Left lung (tissue), 10 donors: Measurements from ENCODE around the gene MIER2. TPM values are rescaled to one million over a fixed set of nuclear protein-coding genes. Genes with fewer than 3 reads are reported as not detected.
A peak's percentile ranks its signal among the peaks of the same experiment; 100 is the strongest.

Experiments
- ATAC-seq: fragments of 200-7000 bp; cut with Tn5 transposase; one replicate; pipeline ENCODE4 v1.9.1; 2020; ENCODE audit warnings: moderate library complexity
- DNase-seq, 4 donors: peaks; one replicate each; pipeline ENCODE4 v3.0.0-alpha.2; 2013 to 2020
- H3K27ac ChIP-seq, 2 donors: fragments of 200-600 bp; sonication (generic) in 1 of 2; one replicate each; pipeline versions ENCODE4 v1.5.0 to v1.8.0; 2020 to 2021
- H3K27me3 ChIP-seq, 2 donors: fragments of 200-600 bp; sonication (generic) in 1 of 2; one replicate each; pipeline versions ENCODE4 v1.5.0 to v1.8.0; 2020 to 2021
- H3K36me3 ChIP-seq, 2 donors: fragments of 200-600 bp; sonication (generic) in 1 of 2; one replicate each; pipeline versions ENCODE4 v1.5.0 to v1.8.0; 2020 to 2021
- H3K4me1 ChIP-seq, 2 donors: fragments of 200-600 bp; one replicate each; pipeline ENCODE4 v1.8.0; 2021
- H3K4me3 ChIP-seq, 2 donors: fragments of 200-600 bp; sonication (generic) in 1 of 2; one replicate each; pipeline versions ENCODE4 v1.5.0 to v1.8.0; 2020 to 2021; ENCODE audit warnings: mild to moderate bottlenecking in 1 of 2
- H3K9me3 ChIP-seq, 2 donors: fragments of 200-600 bp; sonication (generic) in 1 of 2; one replicate each; pipeline versions ENCODE4 v1.5.0 to v1.8.0; 2020 to 2021
- CTCF ChIP-seq, 2 donors: fragments of 200-600 bp; sonication (generic) in 1 of 2; IDR thresholded peaks; one replicate each; pipeline versions ENCODE4 v1.5.0 to v1.8.0; 2021; ENCODE audit warnings: antibody characterized with exemption in 2 of 2
- intact Hi-C, 2 donors: fragments of 100-400 bp; cut with DNase I; formaldehyde crosslinking; loops; one replicate each; pipeline versions ENCODE4 v1.11.2 to v1.14.2; 2022
- polyA plus RNA-seq, 6 donors: library from polyadenylated mRNA; unstranded; fragments of 120-200 nt; gene quantifications; one replicate each; pipeline ENCODE4 v1.2.1, GENCODE V29; 2013; ENCODE audit not compliant: insufficient read length in 6 of 6
- total RNA-seq, 2 donors: library from RNA; stranded (reverse); fragmentation: NEBNext Ultra II Directional; extraction: Animal tissue kit (Norgen Biotek cat#: 25700); gene quantifications; one replicate each; pipeline ENCODE4 v1.2.1, GENCODE V29; 2021
- donor health status: DM: no; HTN: yes; CAD: no.
- donor health status: DM: no; HTN: no; CAD: no.

MIER2 gene
- total and polyA plus RNA-seq, 8 donors = 20.3 to 41.6 (median 26.8) TPM

- Histone ChIP-seq H3K36me3 (peaks cover 0 to 72% of the 10 kb centered on the region in 2 donors), H3K27ac (peak overlapping the region in 1 of 2 donors; percentile 57), H3K4me3 (no peak overlapping the region), H3K27me3 (no peaks in the 10 kb centered on the region), H3K4me1 (peaks cover 0 to 15% of the 10 kb centered on the region in 2 donors), H3K9me3 (peaks cover 0 to 3% of the 10 kb centered on the region in 2 donors)
- DNase-seq (peak in 1 of 4 donors; percentile 78), ATAC-seq (no peak)
- intact Hi-C loops = no loop called here
- TF ChIP-seq CTCF (IDR thresholded peaks at IDR 0.05) = no peak
These were observed 31.2 kb downstream of the MIER2 start for GRCh38 chr19:313169-313987.

- DNase-seq (peak in 1 of 4 donors; percentile 67), ATAC-seq (peak; percentile 20)
- TF ChIP-seq CTCF (IDR thresholded peaks at IDR 0.05) = no peak
- Histone ChIP-seq H3K27me3 (no peaks in the 10 kb centered on the region), H3K9me3 (no peaks in the 10 kb centered on the region), H3K4me3 (peak overlapping the region; percentile 9 to 49), H3K27ac (peak overlapping the region; percentile 69 to 80), H3K36me3 (peaks cover 0 to 76% of the 10 kb centered on the region in 2 donors), H3K4me1 (peaks cover 0 to 15% of the 10 kb centered on the region in 2 donors)
- intact Hi-C loops = no loop called here
These were observed 32.8 kb downstream of the MIER2 start for GRCh38 chr19:311813-312261.

- Histone ChIP-seq H3K27me3 (no peaks in the 10 kb centered on the region), H3K36me3 (peaks cover 0 to 78% of the 10 kb centered on the region in 2 donors), H3K4me3 (peak overlapping the region; percentile 9 to 49), H3K4me1 (peaks cover 0 to 15% of the 10 kb centered on the region in 2 donors), H3K27ac (peak overlapping the region; percentile 69 to 80), H3K9me3 (no peaks in the 10 kb centered on the region)
- peak in 1 of 4 donors; percentile 68 for DNase-seq
- intact Hi-C loops = no loop called here
- no peak for TF ChIP-seq CTCF (IDR thresholded peaks at IDR 0.05)
- ATAC-seq = peak; percentile 7
These were observed 33.7 kb downstream of the MIER2 start for GRCh38 chr19:310781-311496.

- peaks cover 0 to 85% of the 10 kb centered on the region in 2 donors for H3K36me3 ChIP-seq
- TF ChIP-seq CTCF (IDR thresholded peaks at IDR 0.05) = no peak
- H3K4me3 ChIP-seq = peak overlapping the region; percentile 9 to 49
- intact Hi-C loops = no loop called here
- no peaks in the 10 kb centered on the region for H3K9me3 ChIP-seq
- DNase-seq = peak in 2 of 4 donors; percentile 34 to 65
- no peaks in the 10 kb centered on the region for H3K27me3 ChIP-seq
- H3K4me1 ChIP-seq = peaks cover 0 to 15% of the 10 kb centered on the region in 2 donors
- peak overlapping the region; percentile 26 to 80 for H3K27ac ChIP-seq
- peak; percentile 10 for ATAC-seq
These were observed 34.4 kb downstream of the MIER2 start for GRCh38 chr19:310141-310651.

- Histone ChIP-seq H3K27me3 (no peaks in the 10 kb centered on the region), H3K36me3 (peaks cover 0 to 85% of the 10 kb centered on the region in 2 donors), H3K9me3 (no peaks in the 10 kb centered on the region), H3K4me1 (peaks cover 0 to 9% of the 10 kb centered on the region in 2 donors), H3K4me3 (peak overlapping the region in 1 of 2 donors; percentile 42), H3K27ac (peak overlapping the region; percentile 13 to 70)
- intact Hi-C loops = no loop called here
- no peak for TF ChIP-seq CTCF (IDR thresholded peaks at IDR 0.05)
- ATAC-seq = no peak
- DNase-seq = peak in 1 of 4 donors; percentile 68
These were observed 35.4 kb downstream of the MIER2 start for GRCh38 chr19:309206-309565.
